Thyroid gland (tissue), 4 donors: ENCODE results near the gene SAMD11.

ENCODE experiments used
- POLR2A ChIP-seq, 2 donors: fragments of 450-650 bp; IDR thresholded peaks; one replicate each; pipeline ENCODE4 v1.6.1; 2017; ENCODE audit warnings: antibody characterized with exemption in 2 of 2, mild to moderate bottlenecking in 2 of 2, moderate library complexity in 1 of 2
- TF ChIP-seq, protein P1 (sequence below), 6 experiments: fragments of 200-600 bp in 3 of 6; fragments of 450-650 bp in 3 of 6; sonication (generic) in 3 of 6; IDR thresholded peaks; one replicate each; pipeline ENCODE4 v1.5.1; 2016 to 2019; ENCODE audit warnings: antibody characterized with exemption in 6 of 6, mild to moderate bottlenecking in 2 of 6, inconsistent platforms in 1 of 6, moderate library complexity in 1 of 6

GRCh38 chr1:962381-963300 is 38.9 kb downstream of the SAMD11 start:
- TF ChIP-seq, protein P1, sequence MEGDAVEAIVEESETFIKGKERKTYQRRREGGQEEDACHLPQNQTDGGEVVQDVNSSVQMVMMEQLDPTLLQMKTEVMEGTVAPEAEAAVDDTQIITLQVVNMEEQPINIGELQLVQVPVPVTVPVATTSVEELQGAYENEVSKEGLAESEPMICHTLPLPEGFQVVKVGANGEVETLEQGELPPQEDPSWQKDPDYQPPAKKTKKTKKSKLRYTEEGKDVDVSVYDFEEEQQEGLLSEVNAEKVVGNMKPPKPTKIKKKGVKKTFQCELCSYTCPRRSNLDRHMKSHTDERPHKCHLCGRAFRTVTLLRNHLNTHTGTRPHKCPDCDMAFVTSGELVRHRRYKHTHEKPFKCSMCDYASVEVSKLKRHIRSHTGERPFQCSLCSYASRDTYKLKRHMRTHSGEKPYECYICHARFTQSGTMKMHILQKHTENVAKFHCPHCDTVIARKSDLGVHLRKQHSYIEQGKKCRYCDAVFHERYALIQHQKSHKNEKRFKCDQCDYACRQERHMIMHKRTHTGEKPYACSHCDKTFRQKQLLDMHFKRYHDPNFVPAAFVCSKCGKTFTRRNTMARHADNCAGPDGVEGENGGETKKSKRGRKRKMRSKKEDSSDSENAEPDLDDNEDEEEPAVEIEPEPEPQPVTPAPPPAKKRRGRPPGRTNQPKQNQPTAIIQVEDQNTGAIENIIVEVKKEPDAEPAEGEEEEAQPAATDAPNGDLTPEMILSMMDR (IDR thresholded peaks at IDR 0.05) = no peak
- TF ChIP-seq POLR2A (IDR thresholded peaks at IDR 0.05) = no peak
